Lung (tissue), 12 donors: Measurements from ENCODE around the gene SMURF1. TPM values are rescaled to one million over a fixed set of nuclear protein-coding genes. Genes with fewer than 3 reads are reported as not detected.

Experiments
- ATAC-seq: fragments of 200-7000 bp; cut with Tn5 transposase; one replicate; pipeline ENCODE4 v1.9.1; 2020; ENCODE audit warnings: moderate number of reproducible peaks; ENCODE audit not compliant: insufficient read depth, low FRiP score
- DNase-seq, 3 donors: peaks; one replicate each; pipeline ENCODE4 v3.0.0-alpha.2; 2013 to 2017
- H3K27ac ChIP-seq, 2 donors: one replicate each; pipeline ENCODE4 v1.5.1; 2013; ENCODE audit warnings: mild to moderate bottlenecking in 2 of 2, moderate library complexity in 2 of 2, control low read depth in 1 of 2, inconsistent platforms in 1 of 2, low read depth in 1 of 2, low read length in 1 of 2
- H3K27me3 ChIP-seq, 3 donors: one replicate each; pipeline ENCODE4 v1.5.1; 2013; ENCODE audit warnings: low read length in 2 of 3; ENCODE audit not compliant: control insufficient read depth in 3 of 3, insufficient read depth in 3 of 3
- H3K36me3 ChIP-seq, 4 donors: one replicate each; pipeline ENCODE4 v1.5.1; 2013; ENCODE audit warnings: low read length in 4 of 4, mild to moderate bottlenecking in 1 of 4, moderate library complexity in 1 of 4; ENCODE audit not compliant: control insufficient read depth in 4 of 4, insufficient read depth in 4 of 4
- H3K4me1 ChIP-seq, 5 donors: one replicate each; pipeline ENCODE4 v1.5.1; 2013; ENCODE audit warnings: low read length in 5 of 5, mild to moderate bottlenecking in 2 of 5, moderate library complexity in 1 of 5; ENCODE audit not compliant: control insufficient read depth in 5 of 5, insufficient read depth in 5 of 5
- H3K4me3 ChIP-seq: one replicate; pipeline ENCODE4 v1.5.1; 2013; ENCODE audit warnings: mild to moderate bottlenecking, control low read depth, moderate library complexity
- H3K9ac ChIP-seq, 2 donors: one replicate each; pipeline ENCODE4 v1.5.1; 2013; ENCODE audit warnings: low read length in 2 of 2, control low read depth in 1 of 2; ENCODE audit not compliant: insufficient read depth in 1 of 2
- H3K9me3 ChIP-seq, 4 donors: one replicate each; pipeline ENCODE4 v1.5.1; 2013; ENCODE audit warnings: low read length in 3 of 4, mild to moderate bottlenecking in 1 of 4, moderate library complexity in 1 of 4; ENCODE audit not compliant: control insufficient read depth in 4 of 4, insufficient read depth in 3 of 4
- WGBS, 2 donors: extraction: QIAGEN DNeasy Blood & Tissue Kit; methylation state at CpG; one replicate each; pipeline ENCODE4 v1.1.7; 2013; 5-methylcytosine and 5-hydroxymethylcytosine counted together
- polyA plus RNA-seq, 2 donors: library from polyadenylated mRNA; stranded (reverse); fragments of 200-250 nt; gene quantifications; one replicate each; pipeline ENCODE4 v1.2.1, GENCODE V29; 2013
- total RNA-seq, 2 donors: library from RNA; depleted of rRNA in 1 of 2; stranded (reverse); fragments of >200 nt in 1 of 2; gene quantifications; one replicate each; pipeline ENCODE4 v1.2.1, GENCODE V29; 2014 to 2021
- TF ChIP-seq, protein P1 (sequence below): IDR thresholded peaks from 2 replicates; pipeline ENCODE4 v1.5.1; 2012; ENCODE audit warnings: mild to moderate bottlenecking; ENCODE audit errors: control extremely low read depth, extremely low read depth
- donor health status: control.
- donor health status: control.
- donor health status: Bipolar disorder and iron deficiency.
- donor health status: healthy.
- donor health status: DM: yes; HTN: yes; CAD: no.

The SMURF1 gene
- total and polyA plus RNA-seq, 4 donors: 9.0 to 36.4 (median 21.5) TPM

DNA sequence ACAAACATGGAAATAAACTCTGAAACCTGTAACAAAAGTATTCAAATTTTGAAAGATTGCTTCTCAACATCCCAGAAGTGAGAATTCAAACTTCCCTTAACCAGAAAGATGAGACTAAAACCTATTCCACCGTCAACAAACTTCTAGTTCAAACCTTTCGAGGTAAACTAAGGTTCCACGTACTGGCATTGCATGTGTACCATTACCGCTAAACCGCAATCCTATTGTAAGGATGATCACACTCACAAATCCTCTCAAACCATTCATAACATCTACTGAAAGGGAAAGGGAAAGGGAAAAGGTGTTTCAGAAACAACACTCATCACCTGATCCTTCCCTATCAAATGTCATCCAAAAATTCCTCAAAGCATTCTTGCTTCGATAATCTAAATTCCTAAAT is 3.1 kb downstream of the SMURF1 start:
- TF ChIP-seq, protein P1, sequence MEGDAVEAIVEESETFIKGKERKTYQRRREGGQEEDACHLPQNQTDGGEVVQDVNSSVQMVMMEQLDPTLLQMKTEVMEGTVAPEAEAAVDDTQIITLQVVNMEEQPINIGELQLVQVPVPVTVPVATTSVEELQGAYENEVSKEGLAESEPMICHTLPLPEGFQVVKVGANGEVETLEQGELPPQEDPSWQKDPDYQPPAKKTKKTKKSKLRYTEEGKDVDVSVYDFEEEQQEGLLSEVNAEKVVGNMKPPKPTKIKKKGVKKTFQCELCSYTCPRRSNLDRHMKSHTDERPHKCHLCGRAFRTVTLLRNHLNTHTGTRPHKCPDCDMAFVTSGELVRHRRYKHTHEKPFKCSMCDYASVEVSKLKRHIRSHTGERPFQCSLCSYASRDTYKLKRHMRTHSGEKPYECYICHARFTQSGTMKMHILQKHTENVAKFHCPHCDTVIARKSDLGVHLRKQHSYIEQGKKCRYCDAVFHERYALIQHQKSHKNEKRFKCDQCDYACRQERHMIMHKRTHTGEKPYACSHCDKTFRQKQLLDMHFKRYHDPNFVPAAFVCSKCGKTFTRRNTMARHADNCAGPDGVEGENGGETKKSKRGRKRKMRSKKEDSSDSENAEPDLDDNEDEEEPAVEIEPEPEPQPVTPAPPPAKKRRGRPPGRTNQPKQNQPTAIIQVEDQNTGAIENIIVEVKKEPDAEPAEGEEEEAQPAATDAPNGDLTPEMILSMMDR: no peak
- DNase-seq: no peak
- Histone ChIP-seq H3K27me3 (no peaks in the 10 kb centered on the region), H3K4me3 (no peak overlapping the region), H3K9ac (no peak overlapping the region), H3K4me1 (peaks cover 8 to 41% (median 10%) of the 10 kb centered on the region in 5 donors), H3K36me3 (no peaks in the 10 kb centered on the region), H3K9me3 (no peaks in the 10 kb centered on the region), H3K27ac (no peak overlapping the region)
- ATAC-seq: no peak
- WGBS, 2 donors: 80 to 90% methylated on average over 6 of the region's 6 CpGs

DNA sequence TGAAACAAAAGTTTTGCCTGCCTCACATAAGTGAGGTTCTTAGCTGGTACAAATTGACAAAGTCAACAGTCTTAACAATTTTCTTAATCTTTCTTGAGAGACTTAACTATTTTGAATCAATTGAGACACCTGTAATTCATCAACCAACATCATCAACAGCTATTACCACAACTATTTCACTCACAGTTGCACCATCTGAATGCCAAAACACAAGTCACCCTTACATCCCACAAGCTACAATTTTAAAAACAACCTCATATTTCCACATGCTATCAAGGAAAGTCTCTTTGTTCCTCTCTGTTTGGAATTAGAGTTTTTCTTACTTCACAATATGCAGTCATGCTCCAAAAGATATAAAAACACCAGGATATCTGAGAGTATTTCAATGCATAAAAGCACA is 4.9 kb downstream of the SMURF1 start:
- TF ChIP-seq, protein P1: no peak
- no peak for DNase-seq
- Histone ChIP-seq H3K9ac (peak overlapping the region in 1 of 2 donors; percentile 26), H3K4me3 (no peak overlapping the region), H3K27me3 (no peaks in the 10 kb centered on the region), H3K9me3 (no peaks in the 10 kb centered on the region), H3K36me3 (no peaks in the 10 kb centered on the region), H3K27ac (no peak overlapping the region), H3K4me1 (peaks cover 8 to 45% (median 10%) of the 10 kb centered on the region in 5 donors)
- ATAC-seq: no peak

DNA sequence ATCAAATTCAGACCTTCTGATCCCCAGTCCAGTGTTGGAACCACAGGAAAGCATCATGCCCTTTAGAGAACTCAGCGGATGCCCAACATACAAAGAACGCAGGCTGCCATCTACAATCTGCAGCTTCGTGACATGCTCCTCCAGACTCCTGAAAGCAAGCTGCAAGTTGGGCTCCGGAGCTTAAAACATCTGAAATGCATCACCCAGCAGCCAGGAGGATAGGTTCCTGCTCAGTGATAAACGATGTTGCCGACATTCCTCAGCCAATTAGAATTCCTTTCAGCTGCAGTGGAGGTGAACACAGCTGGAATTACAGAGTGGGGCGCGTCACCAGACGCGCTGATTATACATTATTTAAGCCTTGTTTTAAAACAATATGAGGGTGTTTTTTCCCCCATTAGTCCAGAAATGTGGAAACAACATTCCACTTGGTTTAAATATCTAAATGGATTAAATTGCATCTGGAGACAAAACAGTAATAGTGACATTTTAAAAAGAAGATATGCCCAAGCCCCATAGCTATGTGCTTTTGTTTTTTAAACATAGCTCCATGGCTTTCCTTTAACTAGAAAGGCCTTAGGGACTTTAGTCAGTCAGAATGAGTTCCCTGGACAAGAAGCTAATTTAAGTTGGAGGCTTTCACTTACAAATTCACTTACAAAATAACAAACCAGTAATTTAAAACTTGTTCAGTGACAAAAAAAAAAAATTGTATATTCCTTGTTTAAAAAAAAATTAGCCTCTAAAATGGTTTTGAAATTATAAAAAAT is 6.3 kb downstream of the SMURF1 start:
- Histone ChIP-seq H3K27ac (no peak overlapping the region), H3K36me3 (no peaks in the 10 kb centered on the region), H3K9ac (peak overlapping the region; percentile 4 to 16), H3K4me1 (peaks cover 8 to 45% (median 13%) of the 10 kb centered on the region in 5 donors), H3K9me3 (no peaks in the 10 kb centered on the region), H3K4me3 (no peak overlapping the region), H3K27me3 (no peaks in the 10 kb centered on the region)
- DNase-seq (peak; percentile 62 to 77 (median 75)), ATAC-seq (no peak)
- 63 to 73% methylated on average over 10 of the region's 10 CpGs for WGBS, 2 donors
- TF ChIP-seq, protein P1: no peak
